Neural crest cell (in vitro differentiated cells): Measurements from ENCODE around the gene ABHD17C. TPM values are rescaled to one million over a fixed set of nuclear protein-coding genes. Genes with fewer than 3 reads are reported as not detected.

ENCODE experiments used
- DNase-seq: peaks from one replicate; pipeline ENCODE4 v3.0.0; 2021; ENCODE audit warnings: low read depth, mixed read lengths, low spot score
- H3K27ac Mint-ChIP-seq: one replicate; pipeline ENCODE4 v1.8.0; 2021; ENCODE audit warnings: mild to moderate bottlenecking, mixed read lengths; ENCODE audit not compliant: unreplicated experiment
- H3K27me3 Mint-ChIP-seq: 2 replicates; pipeline ENCODE4 v1.8.0; 2021; ENCODE audit warnings: low read depth, mild to moderate bottlenecking, mixed read lengths
- H3K36me3 Mint-ChIP-seq: 2 replicates; pipeline ENCODE4 v1.8.0; 2021; ENCODE audit warnings: low read depth, mild to moderate bottlenecking, mixed read lengths
- H3K4me1 Mint-ChIP-seq: 2 replicates; pipeline ENCODE4 v1.8.0; 2021; ENCODE audit warnings: mixed read lengths
- H3K4me3 Mint-ChIP-seq: one replicate; pipeline ENCODE4 v1.8.0; 2021; ENCODE audit warnings: mild to moderate bottlenecking, mixed read lengths
- H3K9me3 Mint-ChIP-seq: 2 replicates; pipeline ENCODE4 v1.8.0; 2021; ENCODE audit warnings: mixed read lengths
- CTCF ChIP-seq: fragments of 200-600 bp; sonication (generic); conservative IDR thresholded peaks from 2 replicates; pipeline ENCODE4 v1.5.0; 2021; ENCODE audit warnings: antibody characterized with exemption, mild to moderate bottlenecking
- total RNA-seq: library from RNA; stranded (reverse); gene quantifications from 2 replicates; pipeline ENCODE4 v1.2.1, GENCODE V29; 2021

The ABHD17C gene
- total RNA-seq, 1 donor from 2014 or later, result 26.5 TPM

GRCh38 chr15:80732167-80732566, 37.1 kb downstream of the ABHD17C start:
- TF ChIP-seq CTCF, result no peak
- Mint-ChIP-seq H3K4me1 (peaks cover 34% of the 10 kb centered on the region), H3K27ac (no peak overlapping the region)

GRCh38 chr15:80732818-80733217, 37.7 kb downstream of the ABHD17C start:
- H3K9me3 Mint-ChIP-seq, result peaks cover 1% of the 10 kb centered on the region
- H3K4me1 Mint-ChIP-seq, result peaks cover 31% of the 10 kb centered on the region

More at GRCh38 chr15:80732167-80732566, 37.1 kb downstream of the ABHD17C start:
- no peaks in the 10 kb centered on the region for H3K9me3 Mint-ChIP-seq
- DNase-seq, result no peak
- H3K4me3 Mint-ChIP-seq, result no peak overlapping the region
- peaks cover 4% of the 10 kb centered on the region for H3K36me3 Mint-ChIP-seq
- H3K27me3 Mint-ChIP-seq, result no peaks in the 10 kb centered on the region

GRCh38 chr15:80733460-80733859, 38.4 kb downstream of the ABHD17C start:
- Mint-ChIP-seq H3K36me3 (peaks cover 17% of the 10 kb centered on the region), H3K27ac (peak overlapping the region; percentile 69), H3K4me1 (peaks cover 31% of the 10 kb centered on the region), H3K9me3 (peaks cover 6% of the 10 kb centered on the region), H3K27me3 (no peaks in the 10 kb centered on the region), H3K4me3 (no peak overlapping the region)
- no peak for DNase-seq
- TF ChIP-seq CTCF, result no peak

More at GRCh38 chr15:80732818-80733217, 37.7 kb downstream of the ABHD17C start:
- peaks cover 11% of the 10 kb centered on the region for H3K36me3 Mint-ChIP-seq
- no peak for DNase-seq
- TF ChIP-seq CTCF, result no peak
- H3K27me3 Mint-ChIP-seq, result no peaks in the 10 kb centered on the region
- H3K4me3 Mint-ChIP-seq, result no peak overlapping the region
- H3K27ac Mint-ChIP-seq, result peak overlapping the region; percentile 69

- no peaks in the 10 kb centered on the region for H3K27me3 Mint-ChIP-seq
- no peak overlapping the region for H3K4me3 Mint-ChIP-seq
- peaks cover 32% of the 10 kb centered on the region for H3K4me1 Mint-ChIP-seq
- TF ChIP-seq CTCF, result no peak
- H3K9me3 Mint-ChIP-seq, result peaks cover 11% of the 10 kb centered on the region
- DNase-seq, result no peak
- H3K27ac Mint-ChIP-seq, result no peak overlapping the region
- peaks cover 31% of the 10 kb centered on the region for H3K36me3 Mint-ChIP-seq
Observed at GRCh38 chr15:80735344-80735743, 40.2 kb downstream of the ABHD17C start.

GRCh38 chr15:80736560-80736959, 41.5 kb downstream of the ABHD17C start:
- Mint-ChIP-seq H3K4me1 (peaks cover 26% of the 10 kb centered on the region), H3K27ac (no peak overlapping the region), H3K27me3 (no peaks in the 10 kb centered on the region), H3K4me3 (no peak overlapping the region), H3K9me3 (peaks cover 12% of the 10 kb centered on the region), H3K36me3 (peaks cover 32% of the 10 kb centered on the region)
- DNase-seq, result no peak
- TF ChIP-seq CTCF, result no peak
